Skeletal muscle satellite cell (primary cell): ENCODE data around the gene U2AF1.
"Not testable (repeated sequence)": the region's sequence is repeated elsewhere in the genome, so short reads cannot be mapped to it uniquely, and the experiment has no call there.

Experiments
- H3K27me3 ChIP-seq: 2 replicates; pipeline ENCODE4 v1.7.0; 2013; ENCODE audit warnings: low read length; ENCODE audit not compliant: control insufficient read depth, insufficient read depth
- H3K36me3 ChIP-seq: 2 replicates; pipeline ENCODE4 v1.7.0; 2013; ENCODE audit warnings: mild to moderate bottlenecking, control low read depth, low read length; ENCODE audit not compliant: insufficient read depth
- H3K4me1 ChIP-seq: 2 replicates; pipeline ENCODE4 v1.7.0; 2013; ENCODE audit warnings: low read length; ENCODE audit not compliant: control insufficient read depth, insufficient read depth
- H3K4me2 ChIP-seq: 2 replicates; pipeline ENCODE4 v1.7.0; 2013; ENCODE audit warnings: mild to moderate bottlenecking, low read length
- H3K4me3 ChIP-seq: 2 replicates; pipeline ENCODE4 v1.7.0; 2013; ENCODE audit warnings: low read length
- H3K9ac ChIP-seq: 2 replicates; pipeline ENCODE4 v1.7.0; 2013; ENCODE audit warnings: mild to moderate bottlenecking, low read depth, low read length, moderate library complexity
- H3K9me3 ChIP-seq: replicated peaks from 2 replicates; pipeline ENCODE4 v1.7.0; 2013; ENCODE audit warnings: mild to moderate bottlenecking, control low read depth, low read length

Gene U2AF1

GRCh38 chr21:43108177-43108576 is 807 bp upstream of the U2AF1 start:
- H3K36me3 ChIP-seq, H3K4me1 ChIP-seq, H3K4me2 ChIP-seq, H3K9me3 ChIP-seq, H3K27me3 ChIP-seq, H3K4me3 ChIP-seq, H3K9ac ChIP-seq: not testable (repeated sequence)

DNA sequence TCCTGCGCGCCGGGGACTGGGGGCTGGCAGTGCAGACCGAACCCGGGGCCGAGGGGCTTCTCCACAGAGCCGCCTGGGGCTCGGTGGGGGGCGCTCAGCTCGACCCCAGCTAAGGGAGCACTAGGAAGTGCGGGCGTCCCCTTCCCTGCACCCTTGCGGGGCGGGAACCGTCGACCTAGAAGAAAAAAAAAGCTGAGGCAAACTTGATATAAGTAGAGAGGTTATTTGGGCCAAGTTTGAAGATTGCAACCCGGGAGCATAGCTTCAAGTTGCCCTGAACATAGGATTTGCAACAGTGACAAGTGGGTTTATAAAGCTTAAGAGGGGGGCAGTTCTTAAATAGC is 396 bp upstream of the U2AF1 start:
- H3K4me2 ChIP-seq = not testable (repeated sequence)

GRCh38 chr21:43104642-43105041 is 2.7 kb downstream of the U2AF1 start:
- not testable (repeated sequence) for H3K4me1 ChIP-seq, H3K36me3 ChIP-seq, H3K9ac ChIP-seq, H3K9me3 ChIP-seq, H3K4me3 ChIP-seq, H3K27me3 ChIP-seq, H3K4me2 ChIP-seq

More for the DNA sequence above, 396 bp upstream of the U2AF1 start:
- H3K4me3 ChIP-seq, H3K36me3 ChIP-seq, H3K4me1 ChIP-seq, H3K9ac ChIP-seq, H3K9me3 ChIP-seq, H3K27me3 ChIP-seq: not testable (repeated sequence)

- H3K27me3 ChIP-seq, H3K9me3 ChIP-seq, H3K9ac ChIP-seq, H3K36me3 ChIP-seq, H3K4me1 ChIP-seq, H3K4me2 ChIP-seq, H3K4me3 ChIP-seq: not testable (repeated sequence)
Observed at GRCh38 chr21:43102281-43102680, 5.1 kb downstream of the U2AF1 start.

DNA sequence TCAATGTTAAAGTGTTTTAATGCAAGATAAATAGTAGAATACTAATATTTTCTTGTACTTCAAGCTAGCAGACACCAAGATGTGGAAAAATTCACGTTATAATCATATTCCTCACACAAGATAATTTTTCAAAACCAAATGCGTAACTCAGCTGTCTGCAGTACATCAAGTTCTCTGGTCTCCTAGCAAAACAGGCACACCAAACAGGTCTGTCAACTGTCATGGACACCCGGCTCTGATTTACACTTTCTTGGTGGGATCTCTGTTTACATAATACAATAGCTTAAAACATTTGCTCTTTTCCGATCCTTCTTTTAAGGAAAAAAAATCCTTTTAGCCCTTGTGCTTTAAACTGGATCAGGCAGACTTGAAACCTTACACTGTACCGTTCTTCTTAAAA is 5.7 kb downstream of the U2AF1 start:
- H3K4me2 ChIP-seq, H3K36me3 ChIP-seq, H3K9me3 ChIP-seq, H3K9ac ChIP-seq, H3K27me3 ChIP-seq, H3K4me1 ChIP-seq, H3K4me3 ChIP-seq: not testable (repeated sequence)

DNA sequence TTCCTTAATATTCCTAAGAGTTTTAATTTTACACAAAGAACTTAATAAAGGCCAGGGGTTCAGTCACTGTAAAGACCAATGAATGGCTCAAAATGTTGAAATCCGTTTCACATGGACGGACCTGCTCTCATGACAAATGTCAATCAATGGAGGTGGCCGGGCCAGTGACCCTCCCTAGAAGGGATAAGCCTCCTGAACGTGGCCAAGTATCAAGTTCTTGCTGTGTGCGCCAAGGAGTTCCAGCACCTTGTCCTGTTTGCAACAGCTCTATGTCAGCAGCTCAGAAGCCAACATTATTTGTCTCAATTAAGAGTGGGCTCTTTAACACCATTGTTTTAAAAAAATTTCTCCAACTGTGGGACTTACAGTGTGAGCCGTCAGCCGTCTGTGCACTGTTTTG is 6.4 kb downstream of the U2AF1 start:
- H3K27me3 ChIP-seq, H3K4me1 ChIP-seq, H3K9ac ChIP-seq, H3K9me3 ChIP-seq, H3K4me2 ChIP-seq, H3K36me3 ChIP-seq, H3K4me3 ChIP-seq: not testable (repeated sequence)

DNA sequence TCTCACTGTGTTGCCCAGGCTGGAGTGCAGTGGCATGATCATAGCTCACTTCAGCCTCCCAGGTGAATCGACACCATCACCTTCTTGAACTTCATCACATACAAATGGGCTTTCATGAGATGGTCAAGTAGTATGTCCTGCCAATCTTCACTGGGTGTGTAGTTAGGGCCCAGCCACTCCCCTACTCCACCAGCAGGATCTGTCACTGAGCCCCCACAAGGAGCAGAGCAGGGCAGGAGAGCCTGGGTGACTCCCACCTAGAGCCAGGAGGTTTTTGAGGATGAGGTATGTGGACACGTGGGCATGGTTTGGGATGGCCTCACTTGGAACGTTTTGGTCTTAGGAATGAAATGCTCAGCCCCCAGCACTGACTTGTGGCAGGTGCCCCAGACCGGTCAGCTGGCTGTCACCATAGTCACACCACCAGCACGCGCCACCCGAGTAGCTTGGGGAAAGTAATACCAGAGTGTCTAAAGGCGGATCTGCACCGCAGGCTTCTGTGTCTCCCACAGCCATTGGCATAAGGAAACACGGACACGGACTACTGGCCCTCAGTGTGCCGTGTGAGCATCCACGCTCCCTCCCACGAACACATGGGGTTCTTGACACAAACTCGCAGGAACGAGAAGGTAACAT is 15.3 kb downstream of the U2AF1 start:
- not testable (repeated sequence) for H3K27me3 ChIP-seq, H3K4me1 ChIP-seq, H3K4me2 ChIP-seq, H3K9me3 ChIP-seq, H3K4me3 ChIP-seq, H3K9ac ChIP-seq, H3K36me3 ChIP-seq

- H3K9ac ChIP-seq, H3K36me3 ChIP-seq, H3K4me1 ChIP-seq, H3K4me3 ChIP-seq, H3K9me3 ChIP-seq, H3K27me3 ChIP-seq, H3K4me2 ChIP-seq: not testable (repeated sequence)
Observed at GRCh38 chr21:43090947-43091346, 16.4 kb downstream of the U2AF1 start.

DNA sequence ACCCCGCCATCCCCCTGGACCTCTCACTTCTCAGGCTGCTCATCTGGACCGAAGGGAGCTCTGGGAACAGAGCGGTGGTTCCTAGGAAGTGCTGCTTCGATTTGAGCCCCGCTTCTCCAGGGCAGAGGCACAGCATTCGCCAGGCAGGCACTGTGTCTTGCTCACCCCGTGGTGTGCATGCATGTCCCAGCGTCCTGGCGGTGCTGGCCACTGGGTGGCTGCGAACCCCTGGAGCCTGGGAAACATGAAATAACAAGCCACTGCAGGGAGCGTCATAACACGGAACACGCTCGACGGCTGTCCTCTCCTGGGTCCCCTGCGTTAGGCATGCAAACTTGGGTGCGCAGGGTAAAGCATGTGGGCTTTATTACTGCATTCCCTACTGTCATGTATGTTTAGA is 17.9 kb downstream of the U2AF1 start:
- not testable (repeated sequence) for H3K4me1 ChIP-seq, H3K36me3 ChIP-seq, H3K4me3 ChIP-seq, H3K9me3 ChIP-seq, H3K4me2 ChIP-seq, H3K27me3 ChIP-seq, H3K9ac ChIP-seq

DNA sequence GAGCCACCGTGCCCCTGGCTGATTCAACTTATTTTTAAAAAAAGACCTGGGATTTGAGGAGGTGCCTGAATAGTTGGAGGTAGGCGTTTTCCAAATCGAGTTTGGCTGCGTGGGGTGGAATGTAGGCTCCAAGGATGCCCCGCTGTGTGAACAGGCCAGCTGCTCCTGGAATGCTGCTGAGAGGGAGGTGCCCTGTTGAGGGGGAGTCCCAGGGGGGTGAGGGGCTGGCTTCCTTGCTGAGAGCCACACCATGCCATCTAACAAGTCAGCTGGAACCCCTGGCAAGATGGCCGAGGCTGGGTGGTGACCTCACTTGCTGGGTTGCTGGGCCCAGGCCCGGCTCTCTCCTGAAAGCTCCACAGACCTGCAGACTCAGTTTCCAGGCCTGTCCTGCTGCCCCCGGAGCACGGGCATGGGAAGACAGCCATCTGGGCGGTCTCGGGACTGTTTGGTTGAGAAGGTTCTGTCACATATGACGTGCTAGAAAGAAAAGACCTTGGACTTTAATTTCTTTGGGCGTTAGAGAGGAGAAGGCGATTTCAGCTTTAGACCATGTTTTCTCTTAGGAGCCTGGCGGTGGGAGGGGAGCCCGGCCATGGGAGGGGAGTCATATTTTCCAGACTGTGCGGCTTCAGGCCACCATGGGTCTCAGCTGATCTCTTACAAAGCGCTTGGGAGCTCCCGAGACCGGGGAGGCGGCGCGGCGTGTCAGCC is 24.6 kb downstream of the U2AF1 start:
- not testable (repeated sequence) for H3K9ac ChIP-seq, H3K27me3 ChIP-seq, H3K36me3 ChIP-seq, H3K9me3 ChIP-seq, H3K4me3 ChIP-seq, H3K4me2 ChIP-seq, H3K4me1 ChIP-seq

DNA sequence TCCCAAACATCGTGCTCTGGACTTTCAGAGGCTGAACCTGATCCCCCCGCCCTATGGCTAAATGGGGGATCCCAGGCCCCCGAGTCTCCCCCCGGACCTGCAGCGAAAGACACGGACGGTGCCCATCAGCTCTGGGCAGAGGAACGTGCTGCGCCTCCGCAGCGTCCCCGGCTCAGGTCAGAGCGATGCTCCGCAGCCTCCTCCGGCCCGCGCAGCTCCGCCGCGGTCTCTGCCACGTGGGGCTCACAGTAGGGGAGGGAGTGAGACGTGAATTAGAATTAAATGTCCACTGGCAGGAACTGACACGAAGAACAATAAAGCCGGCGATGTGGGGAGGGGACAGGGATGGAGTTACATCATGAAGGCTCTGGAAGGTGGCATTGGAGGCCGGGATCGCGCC is 30.7 kb downstream of the U2AF1 start:
- not testable (repeated sequence) for H3K9ac ChIP-seq, H3K36me3 ChIP-seq, H3K4me3 ChIP-seq, H3K4me2 ChIP-seq, H3K4me1 ChIP-seq, H3K9me3 ChIP-seq, H3K27me3 ChIP-seq

DNA sequence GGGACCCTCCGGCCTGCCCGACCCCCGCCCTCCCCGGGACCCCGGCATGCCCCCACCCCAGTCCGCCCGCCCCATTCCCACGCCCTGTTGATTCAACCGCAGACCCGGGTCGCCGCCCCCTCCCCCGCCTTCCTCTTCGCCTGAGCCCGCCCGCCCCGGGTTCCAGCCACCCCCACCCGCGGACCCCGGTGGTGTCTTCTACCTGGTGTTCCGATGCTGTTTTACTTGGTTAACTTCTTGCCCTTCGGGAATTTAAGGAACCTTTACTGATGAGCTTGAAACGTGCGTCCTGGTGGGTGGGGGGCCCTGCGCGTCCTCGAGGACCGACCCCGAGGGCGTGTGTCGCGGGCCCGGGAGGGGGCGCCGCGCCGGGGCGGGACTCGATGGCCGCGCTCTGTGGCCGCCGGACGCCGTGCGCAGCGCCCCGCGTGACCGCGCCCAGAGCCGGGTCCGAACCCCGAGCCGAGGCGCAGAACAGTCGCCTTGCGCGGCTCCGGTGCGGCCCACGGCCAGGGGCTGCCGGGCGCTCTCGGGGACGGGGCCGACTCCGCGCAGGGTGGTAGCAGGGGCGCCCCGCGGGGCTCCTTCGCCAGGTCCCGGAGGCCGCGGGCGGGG is 31.2 kb downstream of the U2AF1 start:
- H3K9me3 ChIP-seq, H3K4me2 ChIP-seq, H3K9ac ChIP-seq: not testable (repeated sequence)

More for the DNA sequence above, 31.2 kb downstream of the U2AF1 start:
- not testable (repeated sequence) for H3K36me3 ChIP-seq, H3K4me1 ChIP-seq, H3K27me3 ChIP-seq, H3K4me3 ChIP-seq
